Measurements from ENCODE around the gene CXCL12.

CXCL12 gene

GRCh38 chr10:44379907-44380306 is 5.0 kb downstream of the CXCL12 start (continued):
- TF ChIP-seq, protein P1, sequence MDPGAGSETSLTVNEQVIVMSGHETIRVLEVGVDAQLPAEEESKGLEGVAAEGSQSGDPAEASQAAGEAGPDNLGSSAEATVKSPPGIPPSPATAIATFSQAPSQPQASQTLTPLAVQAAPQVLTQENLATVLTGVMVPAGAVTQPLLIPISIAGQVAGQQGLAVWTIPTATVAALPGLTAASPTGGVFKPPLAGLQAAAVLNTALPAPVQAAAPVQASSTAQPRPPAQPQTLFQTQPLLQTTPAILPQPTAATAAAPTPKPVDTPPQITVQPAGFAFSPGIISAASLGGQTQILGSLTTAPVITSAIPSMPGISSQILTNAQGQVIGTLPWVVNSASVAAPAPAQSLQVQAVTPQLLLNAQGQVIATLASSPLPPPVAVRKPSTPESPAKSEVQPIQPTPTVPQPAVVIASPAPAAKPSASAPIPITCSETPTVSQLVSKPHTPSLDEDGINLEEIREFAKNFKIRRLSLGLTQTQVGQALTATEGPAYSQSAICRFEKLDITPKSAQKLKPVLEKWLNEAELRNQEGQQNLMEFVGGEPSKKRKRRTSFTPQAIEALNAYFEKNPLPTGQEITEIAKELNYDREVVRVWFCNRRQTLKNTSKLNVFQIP (CRISPR knock-in tag; IDR thresholded peaks at IDR 0.05; ENCODE audit: borderline replicate concordance, low read depth), result no peak
- no peak for TF ChIP-seq ZNF8 (CRISPR knock-in tag; IDR thresholded peaks at IDR 0.05)
- TF ChIP-seq OSR1 (CRISPR knock-in tag; IDR thresholded peaks at IDR 0.05), result no peak
- TF ChIP-seq CSDC2 (CRISPR knock-in tag; IDR thresholded peaks at IDR 0.05), result no peak
- no peak for TF ChIP-seq ZNF565 (CRISPR knock-in tag; conservative IDR thresholded peaks at IDR 0.05; ENCODE audit: low read depth)
- TF ChIP-seq, protein P2, sequence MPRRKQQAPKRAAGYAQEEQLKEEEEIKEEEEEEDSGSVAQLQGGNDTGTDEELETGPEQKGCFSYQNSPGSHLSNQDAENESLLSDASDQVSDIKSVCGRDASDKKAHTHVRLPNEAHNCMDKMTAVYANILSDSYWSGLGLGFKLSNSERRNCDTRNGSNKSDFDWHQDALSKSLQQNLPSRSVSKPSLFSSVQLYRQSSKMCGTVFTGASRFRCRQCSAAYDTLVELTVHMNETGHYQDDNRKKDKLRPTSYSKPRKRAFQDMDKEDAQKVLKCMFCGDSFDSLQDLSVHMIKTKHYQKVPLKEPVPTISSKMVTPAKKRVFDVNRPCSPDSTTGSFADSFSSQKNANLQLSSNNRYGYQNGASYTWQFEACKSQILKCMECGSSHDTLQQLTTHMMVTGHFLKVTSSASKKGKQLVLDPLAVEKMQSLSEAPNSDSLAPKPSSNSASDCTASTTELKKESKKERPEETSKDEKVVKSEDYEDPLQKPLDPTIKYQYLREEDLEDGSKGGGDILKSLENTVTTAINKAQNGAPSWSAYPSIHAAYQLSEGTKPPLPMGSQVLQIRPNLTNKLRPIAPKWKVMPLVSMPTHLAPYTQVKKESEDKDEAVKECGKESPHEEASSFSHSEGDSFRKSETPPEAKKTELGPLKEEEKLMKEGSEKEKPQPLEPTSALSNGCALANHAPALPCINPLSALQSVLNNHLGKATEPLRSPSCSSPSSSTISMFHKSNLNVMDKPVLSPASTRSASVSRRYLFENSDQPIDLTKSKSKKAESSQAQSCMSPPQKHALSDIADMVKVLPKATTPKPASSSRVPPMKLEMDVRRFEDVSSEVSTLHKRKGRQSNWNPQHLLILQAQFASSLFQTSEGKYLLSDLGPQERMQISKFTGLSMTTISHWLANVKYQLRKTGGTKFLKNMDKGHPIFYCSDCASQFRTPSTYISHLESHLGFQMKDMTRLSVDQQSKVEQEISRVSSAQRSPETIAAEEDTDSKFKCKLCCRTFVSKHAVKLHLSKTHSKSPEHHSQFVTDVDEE (CRISPR knock-in tag; IDR thresholded peaks at IDR 0.05), result no peak
- no peak for TF ChIP-seq SNAI2 (CRISPR knock-in tag; IDR thresholded peaks at IDR 0.05)
- no peak for TF ChIP-seq BACH2 (CRISPR knock-in tag; IDR thresholded peaks at IDR 0.05; ENCODE audit: borderline replicate concordance)

DNA sequence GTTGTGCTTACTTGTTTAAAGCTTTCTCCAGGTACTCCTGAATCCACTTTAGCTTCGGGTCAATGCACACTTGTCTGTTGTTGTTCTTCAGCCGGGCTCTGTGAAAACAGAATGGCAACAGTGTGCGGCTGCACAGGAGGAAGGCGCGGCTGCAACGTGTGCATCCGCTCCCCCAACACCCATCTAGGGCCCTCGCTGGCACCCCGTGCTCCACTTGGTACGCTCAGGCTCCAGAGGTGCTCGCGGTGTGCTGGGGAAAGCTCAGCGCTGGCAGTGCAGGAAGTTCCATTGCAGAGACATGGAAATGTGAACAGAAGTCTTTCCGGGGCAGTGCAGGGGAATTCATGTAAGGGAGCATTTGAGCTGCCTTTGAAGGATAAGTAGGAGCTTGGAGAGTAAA is 6.3 kb downstream of the CXCL12 start:
- no peak for ATAC-seq
- no peak for TF ChIP-seq PPARA (CRISPR knock-in tag; IDR thresholded peaks at IDR 0.05; ENCODE audit: borderline replicate concordance)
- TF ChIP-seq, protein P3, sequence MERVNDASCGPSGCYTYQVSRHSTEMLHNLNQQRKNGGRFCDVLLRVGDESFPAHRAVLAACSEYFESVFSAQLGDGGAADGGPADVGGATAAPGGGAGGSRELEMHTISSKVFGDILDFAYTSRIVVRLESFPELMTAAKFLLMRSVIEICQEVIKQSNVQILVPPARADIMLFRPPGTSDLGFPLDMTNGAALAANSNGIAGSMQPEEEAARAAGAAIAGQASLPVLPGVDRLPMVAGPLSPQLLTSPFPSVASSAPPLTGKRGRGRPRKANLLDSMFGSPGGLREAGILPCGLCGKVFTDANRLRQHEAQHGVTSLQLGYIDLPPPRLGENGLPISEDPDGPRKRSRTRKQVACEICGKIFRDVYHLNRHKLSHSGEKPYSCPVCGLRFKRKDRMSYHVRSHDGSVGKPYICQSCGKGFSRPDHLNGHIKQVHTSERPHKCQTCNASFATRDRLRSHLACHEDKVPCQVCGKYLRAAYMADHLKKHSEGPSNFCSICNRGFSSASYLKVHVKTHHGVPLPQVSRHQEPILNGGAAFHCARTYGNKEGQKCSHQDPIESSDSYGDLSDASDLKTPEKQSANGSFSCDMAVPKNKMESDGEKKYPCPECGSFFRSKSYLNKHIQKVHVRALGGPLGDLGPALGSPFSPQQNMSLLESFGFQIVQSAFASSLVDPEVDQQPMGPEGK (CRISPR knock-in tag; IDR thresholded peaks at IDR 0.05; ENCODE audit: borderline replicate concordance), result no peak
- no peak for TF ChIP-seq ZFP3 (CRISPR knock-in tag; IDR thresholded peaks at IDR 0.05)
- TF ChIP-seq, protein P1 (CRISPR knock-in tag; IDR thresholded peaks at IDR 0.05; ENCODE audit: borderline replicate concordance, low read depth), result no peak
- TF ChIP-seq ZNF565 (CRISPR knock-in tag; conservative IDR thresholded peaks at IDR 0.05; ENCODE audit: low read depth), result no peak
- TF ChIP-seq OSR1 (CRISPR knock-in tag; IDR thresholded peaks at IDR 0.05), result no peak
- no peak for TF ChIP-seq ZC3H10 (CRISPR knock-in tag; IDR thresholded peaks at IDR 0.05)
- no peak for TF ChIP-seq ZFP30 (CRISPR knock-in tag; IDR thresholded peaks at IDR 0.05)
- no peak for TF ChIP-seq ISL1 (CRISPR knock-in tag; IDR thresholded peaks at IDR 0.05)
- no peak for TF ChIP-seq TCF4 (CRISPR knock-in tag; IDR thresholded peaks at IDR 0.05; ENCODE audit: borderline replicate concordance)
- TF ChIP-seq, protein P2 (CRISPR knock-in tag; IDR thresholded peaks at IDR 0.05), result no peak
- no peak for TF ChIP-seq BACH2 (CRISPR knock-in tag; IDR thresholded peaks at IDR 0.05; ENCODE audit: borderline replicate concordance)
- no peak for TF ChIP-seq GLIS3 (CRISPR knock-in tag; IDR thresholded peaks at IDR 0.05)
- no peak for TF ChIP-seq CSDC2 (CRISPR knock-in tag; IDR thresholded peaks at IDR 0.05)

DNA sequence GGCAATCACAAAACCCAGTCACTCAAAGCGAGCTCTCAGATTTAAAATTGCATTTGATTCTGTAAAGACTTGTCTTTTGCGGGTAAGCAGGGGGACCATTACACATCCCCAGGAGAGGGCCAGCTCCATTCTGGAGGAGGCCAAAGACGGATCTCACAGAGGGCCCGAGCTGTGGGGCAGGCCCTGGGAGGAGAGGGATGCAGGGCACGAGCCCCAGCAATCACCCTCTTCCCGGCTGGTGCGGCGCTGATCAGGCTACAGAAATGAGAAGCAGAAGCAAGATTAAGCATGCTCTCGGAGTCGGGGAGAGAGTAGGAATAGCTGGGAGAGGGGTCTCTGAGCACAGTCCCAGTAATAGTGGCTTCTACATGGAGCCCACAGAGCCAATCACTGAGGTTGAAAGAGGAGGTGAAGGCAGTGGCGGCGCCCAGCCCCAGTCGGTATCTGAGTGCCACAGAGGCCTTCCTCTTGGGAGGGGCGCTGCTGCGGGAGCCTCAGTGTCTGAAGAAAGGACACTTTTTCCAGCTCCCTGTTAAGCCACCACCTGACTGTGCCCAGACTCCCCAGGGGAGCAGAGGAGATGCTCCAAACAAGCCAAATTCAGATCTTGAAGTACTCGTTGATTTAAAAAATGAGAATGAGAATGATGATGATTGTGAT is 7.1 kb downstream of the CXCL12 start:
- ATAC-seq, result no peak
- TF ChIP-seq, protein P4, sequence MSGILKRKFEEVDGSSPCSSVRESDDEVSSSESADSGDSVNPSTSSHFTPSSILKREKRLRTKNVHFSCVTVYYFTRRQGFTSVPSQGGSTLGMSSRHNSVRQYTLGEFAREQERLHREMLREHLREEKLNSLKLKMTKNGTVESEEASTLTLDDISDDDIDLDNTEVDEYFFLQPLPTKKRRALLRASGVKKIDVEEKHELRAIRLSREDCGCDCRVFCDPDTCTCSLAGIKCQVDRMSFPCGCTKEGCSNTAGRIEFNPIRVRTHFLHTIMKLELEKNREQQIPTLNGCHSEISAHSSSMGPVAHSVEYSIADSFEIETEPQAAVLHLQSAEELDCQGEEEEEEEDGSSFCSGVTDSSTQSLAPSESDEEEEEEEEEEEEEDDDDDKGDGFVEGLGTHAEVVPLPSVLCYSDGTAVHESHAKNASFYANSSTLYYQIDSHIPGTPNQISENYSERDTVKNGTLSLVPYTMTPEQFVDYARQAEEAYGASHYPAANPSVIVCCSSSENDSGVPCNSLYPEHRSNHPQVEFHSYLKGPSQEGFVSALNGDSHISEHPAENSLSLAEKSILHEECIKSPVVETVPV (CRISPR knock-in tag; IDR thresholded peaks at IDR 0.05), result no peak
- TF ChIP-seq ZFP3 (CRISPR knock-in tag; IDR thresholded peaks at IDR 0.05) (no peak), OSR1 (CRISPR knock-in tag; IDR thresholded peaks at IDR 0.05) (no peak), ESRRG (CRISPR knock-in tag; IDR thresholded peaks at IDR 0.05) (no peak), ZNF8 (CRISPR knock-in tag; IDR thresholded peaks at IDR 0.05) (no peak), RARB (CRISPR knock-in tag; IDR thresholded peaks at IDR 0.05) (no peak), TOX (CRISPR knock-in tag; IDR thresholded peaks at IDR 0.05; ENCODE audit: borderline replicate concordance) (no peak), ZNF565 (CRISPR knock-in tag; conservative IDR thresholded peaks at IDR 0.05; ENCODE audit: low read depth) (no peak), ARNTL (CRISPR knock-in tag; IDR thresholded peaks at IDR 0.05; ENCODE audit: borderline replicate concordance, low read depth) (no peak)
- TF ChIP-seq, protein P1 (CRISPR knock-in tag; IDR thresholded peaks at IDR 0.05; ENCODE audit: borderline replicate concordance, low read depth), result no peak
